Esophagus squamous epithelium (tissue), 5 donors: Measurements from ENCODE around the gene AADACL4. TPM values are rescaled to one million over a fixed set of nuclear protein-coding genes. Genes with fewer than 3 reads are reported as not detected.
A peak's percentile ranks its signal among the peaks of the same experiment; 100 is the strongest.

Experiments
- DNase-seq: peaks from one replicate; lab custom pipeline; 2025; lab: John Stamatoyannopoulos, UW
- H3K27ac ChIP-seq, 4 donors: fragments of 200-600 bp; sonication (generic); one replicate each; pipeline ENCODE4 v1.5.1; 2016 to 2019; ENCODE audit warnings: mild to moderate bottlenecking in 1 of 4
- H3K27me3 ChIP-seq, 4 donors: fragments of 200-600 bp; sonication (generic); 1 replicate in 3 of 4; 2 replicates in 1 of 4; pipeline versions ENCODE4 v1.5.1 to v1.6.0; 2017 to 2021; ENCODE audit warnings: antibody characterized with exemption in 1 of 4
- H3K36me3 ChIP-seq, 3 donors: fragments of 200-600 bp; sonication (generic); one replicate each; pipeline ENCODE4 v1.5.1; 2016 to 2019
- H3K4me1 ChIP-seq, 3 donors: fragments of 200-600 bp; sonication (generic); one replicate each; pipeline ENCODE4 v1.5.1; 2017 to 2019
- H3K4me3 ChIP-seq, 4 donors: fragments of 200-600 bp; sonication (generic); 1 replicate in 3 of 4; 2 replicates in 1 of 4; pipeline ENCODE4 v1.5.1; 2016 to 2019; ENCODE audit warnings: mild to moderate bottlenecking in 2 of 4, moderate library complexity in 1 of 4
- H3K9me3 ChIP-seq, 3 donors: fragments of 200-600 bp; sonication (generic); one replicate each; pipeline ENCODE4 v1.5.1; 2016 to 2019
- POLR2A ChIP-seq, 4 donors: fragments of 450-650 bp; IDR thresholded peaks; one replicate each; pipeline ENCODE4 v1.6.1; 2017; ENCODE audit warnings: antibody characterized with exemption in 4 of 4, mild to moderate bottlenecking in 4 of 4, moderate library complexity in 3 of 4
- WGBS, 2 donors: methylation state at CpG; one replicate each; pipeline ENCODE4 v1.1.5; 2018; 5-methylcytosine and 5-hydroxymethylcytosine counted together
- intact Hi-C: fragments of 100-400 bp; cut with DNase I; formaldehyde crosslinking; loops from one replicate; pipeline ENCODE4 v1.15.0; 2022
- total RNA-seq, 4 donors: library from RNA; depleted of rRNA; stranded (reverse); fragments of >200 nt; gene quantifications; one replicate each; pipeline ENCODE4 v1.1.0, GENCODE V29; 2016
- TF ChIP-seq, protein P1 (sequence below), 6 experiments: fragments of 450-650 bp in 4 of 6; fragments of 200-600 bp in 2 of 6; sonication (generic) in 2 of 6; IDR thresholded peaks; one replicate each; pipeline ENCODE4 v1.5.1; 2016 to 2019; ENCODE audit warnings: antibody characterized with exemption in 6 of 6, mild to moderate bottlenecking in 4 of 6, moderate library complexity in 4 of 6
- donor health status: DM: yes; HTN: yes; CAD: no.

Gene AADACL4
- total RNA-seq, 4 donors from 2014 or later: not detected

DNA sequence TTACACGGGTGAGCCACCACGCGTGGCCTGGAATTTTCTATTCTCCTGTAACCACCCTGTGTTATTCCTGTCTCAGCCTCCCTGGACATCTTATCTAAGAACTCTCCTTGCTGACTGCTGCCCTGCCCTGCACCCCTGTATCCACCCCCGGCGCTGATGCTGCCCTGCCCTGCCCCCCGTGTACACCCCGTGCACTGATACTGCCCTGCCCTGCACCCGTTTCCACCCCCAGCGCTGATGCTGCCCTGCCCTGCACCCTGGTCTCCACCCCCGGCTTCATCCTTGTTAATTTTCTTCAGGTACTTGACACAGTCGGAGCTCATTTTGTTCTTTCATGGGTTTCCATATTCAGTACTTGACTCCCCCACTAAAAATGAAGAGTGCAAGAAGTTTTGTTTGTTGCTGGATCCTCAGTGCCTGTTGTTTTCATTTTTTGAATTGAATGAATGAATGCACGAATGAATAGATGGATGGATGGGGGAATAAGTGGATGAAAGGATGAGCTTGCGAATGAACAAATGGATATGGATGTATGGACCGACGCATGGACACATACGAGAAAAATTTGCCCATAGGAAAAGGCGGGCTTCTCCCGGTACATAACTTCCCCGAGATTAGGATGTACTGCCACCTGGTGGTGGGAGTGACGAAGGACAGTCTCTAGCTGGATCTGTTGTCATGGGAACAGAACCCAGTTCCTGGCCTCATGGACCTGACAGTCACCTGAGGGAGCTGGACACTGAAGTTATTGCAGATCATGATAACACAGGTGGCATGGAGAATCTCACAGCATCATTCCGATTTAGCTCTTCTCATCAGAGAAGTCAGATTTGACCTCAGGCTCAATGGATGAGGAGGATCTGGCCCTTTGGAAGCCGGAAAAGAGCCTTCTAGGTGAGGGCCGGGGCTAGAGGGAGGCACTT lies 14.9 kb downstream of the AADACL4 start:
- TF ChIP-seq POLR2A (IDR thresholded peaks at IDR 0.05): no peak
- TF ChIP-seq, protein P1, sequence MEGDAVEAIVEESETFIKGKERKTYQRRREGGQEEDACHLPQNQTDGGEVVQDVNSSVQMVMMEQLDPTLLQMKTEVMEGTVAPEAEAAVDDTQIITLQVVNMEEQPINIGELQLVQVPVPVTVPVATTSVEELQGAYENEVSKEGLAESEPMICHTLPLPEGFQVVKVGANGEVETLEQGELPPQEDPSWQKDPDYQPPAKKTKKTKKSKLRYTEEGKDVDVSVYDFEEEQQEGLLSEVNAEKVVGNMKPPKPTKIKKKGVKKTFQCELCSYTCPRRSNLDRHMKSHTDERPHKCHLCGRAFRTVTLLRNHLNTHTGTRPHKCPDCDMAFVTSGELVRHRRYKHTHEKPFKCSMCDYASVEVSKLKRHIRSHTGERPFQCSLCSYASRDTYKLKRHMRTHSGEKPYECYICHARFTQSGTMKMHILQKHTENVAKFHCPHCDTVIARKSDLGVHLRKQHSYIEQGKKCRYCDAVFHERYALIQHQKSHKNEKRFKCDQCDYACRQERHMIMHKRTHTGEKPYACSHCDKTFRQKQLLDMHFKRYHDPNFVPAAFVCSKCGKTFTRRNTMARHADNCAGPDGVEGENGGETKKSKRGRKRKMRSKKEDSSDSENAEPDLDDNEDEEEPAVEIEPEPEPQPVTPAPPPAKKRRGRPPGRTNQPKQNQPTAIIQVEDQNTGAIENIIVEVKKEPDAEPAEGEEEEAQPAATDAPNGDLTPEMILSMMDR (IDR thresholded peaks at IDR 0.05): peak; percentile 77 to 98 (median 94)
- peaks cover 0 to 6% (median 0%) of the 10 kb centered on the region in 3 donors for H3K4me1 ChIP-seq
- no peaks in the 10 kb centered on the region for H3K27me3 ChIP-seq
- WGBS, 2 donors: 40 to 41% methylated on average over 22 to 23 of the region's 23 CpGs
- intact Hi-C loops: no loop called here
- no peaks in the 10 kb centered on the region for H3K36me3 ChIP-seq
- no peak for DNase-seq
- H3K27ac ChIP-seq: no peak overlapping the region
- peaks cover 0 to 11% (median 5%) of the 10 kb centered on the region in 3 donors for H3K9me3 ChIP-seq
- H3K4me3 ChIP-seq: no peak overlapping the region

DNA sequence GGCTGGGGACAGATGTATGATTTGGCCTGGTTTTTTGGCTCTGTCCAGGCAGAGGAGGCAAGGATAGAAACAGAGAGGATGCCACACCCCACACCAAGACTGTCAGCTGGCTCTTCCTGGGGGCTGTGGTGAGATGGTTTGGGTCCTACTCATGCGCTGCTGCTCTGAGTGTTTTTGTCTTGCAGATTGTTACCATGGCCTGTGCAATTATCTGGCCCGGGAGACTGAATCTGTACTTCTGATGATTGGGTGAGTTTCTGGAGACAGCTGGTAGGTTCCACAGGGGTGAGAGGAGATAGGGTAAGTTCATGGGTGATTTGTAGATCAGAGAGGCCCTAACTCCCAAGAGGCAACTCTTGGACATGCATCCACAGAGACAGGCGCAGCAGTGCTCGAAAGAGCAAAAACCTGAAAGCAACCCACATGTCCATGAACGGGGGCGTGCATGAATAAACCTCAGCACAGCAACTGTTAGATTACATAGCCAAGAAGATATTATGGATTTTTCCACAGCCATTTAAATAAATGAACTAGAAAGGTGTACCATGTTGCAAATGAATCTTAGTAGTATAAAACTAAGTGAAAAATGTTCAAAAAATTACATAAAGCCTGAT lies 17.8 kb downstream of the AADACL4 start:
- Histone ChIP-seq H3K4me3 (no peak overlapping the region), H3K4me1 (peaks cover 0 to 6% (median 0%) of the 10 kb centered on the region in 3 donors), H3K36me3 (no peaks in the 10 kb centered on the region), H3K27ac (no peak overlapping the region), H3K9me3 (peaks cover 0 to 11% (median 5%) of the 10 kb centered on the region in 3 donors), H3K27me3 (no peaks in the 10 kb centered on the region)
- TF ChIP-seq, protein P1 (IDR thresholded peaks at IDR 0.05): no peak
- TF ChIP-seq POLR2A (IDR thresholded peaks at IDR 0.05): no peak
- WGBS, 2 donors: 76 to 79% methylated on average over 6 of the region's 6 CpGs
- no peak for DNase-seq
- intact Hi-C loops: no loop called here

DNA sequence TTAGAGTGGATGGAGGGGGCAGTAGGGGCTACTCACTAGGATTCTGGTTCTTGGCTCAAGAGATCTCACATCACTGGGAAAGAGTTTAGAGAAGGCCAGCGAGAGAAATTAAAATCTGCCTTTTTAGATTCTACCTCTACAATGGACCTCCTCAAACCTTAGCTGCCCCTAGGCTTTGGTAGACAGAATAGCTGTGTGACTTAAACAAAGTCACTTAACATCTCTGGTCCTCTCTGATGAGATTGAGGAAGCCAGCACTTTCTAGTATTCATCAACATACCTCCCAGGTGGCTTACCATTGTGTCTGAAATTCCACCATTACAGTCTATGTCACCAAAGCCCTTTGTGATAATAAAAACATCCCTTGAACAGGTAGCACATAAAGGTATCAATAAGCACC lies 18.7 kb downstream of the AADACL4 start:
- Histone ChIP-seq H3K4me1 (peaks cover 0 to 6% (median 0%) of the 10 kb centered on the region in 3 donors), H3K4me3 (no peak overlapping the region), H3K9me3 (peaks cover 0 to 11% (median 5%) of the 10 kb centered on the region in 3 donors), H3K27me3 (no peaks in the 10 kb centered on the region), H3K27ac (no peak overlapping the region), H3K36me3 (no peaks in the 10 kb centered on the region)
- intact Hi-C loops: no loop called here
- DNase-seq: no peak
- no peak for TF ChIP-seq POLR2A (IDR thresholded peaks at IDR 0.05)
- TF ChIP-seq, protein P1 (IDR thresholded peaks at IDR 0.05): no peak
- 92 to 100% methylated on average over 1 of the region's 1 CpG for WGBS, 2 donors

DNA sequence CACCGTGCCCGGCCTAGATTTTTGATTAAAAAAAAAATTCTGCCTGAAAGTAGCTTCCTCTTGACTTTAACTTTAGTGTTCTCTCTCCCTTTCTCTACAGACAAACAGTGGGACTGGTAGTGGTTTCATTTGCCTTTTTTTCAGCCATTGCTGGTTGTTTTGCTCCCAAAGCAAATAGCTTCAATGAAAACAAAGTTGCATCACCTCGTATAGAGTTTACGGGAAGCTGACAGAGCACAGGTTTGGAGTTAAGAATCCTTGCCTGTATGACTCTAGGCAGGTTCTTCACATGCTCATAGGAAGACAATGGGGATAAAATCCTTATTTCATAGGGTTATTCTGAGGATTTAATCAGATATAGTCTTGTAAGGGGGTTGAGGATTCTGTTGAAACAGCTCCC lies 21.6 kb downstream of the AADACL4 start:
- Histone ChIP-seq H3K27ac (no peak overlapping the region), H3K27me3 (peaks cover 0 to under 1% (median 0%) of the 10 kb centered on the region in 4 donors), H3K4me3 (no peak overlapping the region), H3K36me3 (no peaks in the 10 kb centered on the region), H3K4me1 (no peaks in the 10 kb centered on the region), H3K9me3 (peaks cover 0 to 13% (median 11%) of the 10 kb centered on the region in 3 donors)
- intact Hi-C loops: no loop called here
- no peak for DNase-seq
- 61 to 67% methylated on average over 4 of the region's 4 CpGs for WGBS, 2 donors
- TF ChIP-seq, protein P1 (IDR thresholded peaks at IDR 0.05): no peak
- TF ChIP-seq POLR2A (IDR thresholded peaks at IDR 0.05): no peak
